Measurements from ENCODE around the gene RBP7.

- TF ChIP-seq CTCF (IDR thresholded peaks at IDR 0.05; ENCODE audit: poor library complexity, severe bottlenecking) (no peak), EP300 (conservative IDR thresholded peaks at IDR 0.05; ENCODE audit: poor library complexity, severe bottlenecking) (no peak), TAF1 (IDR thresholded peaks at IDR 0.05; ENCODE audit: low read depth) (no peak), RAD21 (conservative IDR thresholded peaks at IDR 0.05) (no peak), EZH2 (IDR thresholded peaks at IDR 0.05; ENCODE audit: borderline replicate concordance, insufficient read depth, low read length, poor library complexity, severe bottlenecking) (no peak)
Measured at GRCh38 chr1:10022656-10023055, 25.6 kb downstream of the RBP7 start.

All from neural cell (in vitro differentiated cells).